ENCODE data around the gene ARL14EPL.

ARL14EPL gene

DNA sequence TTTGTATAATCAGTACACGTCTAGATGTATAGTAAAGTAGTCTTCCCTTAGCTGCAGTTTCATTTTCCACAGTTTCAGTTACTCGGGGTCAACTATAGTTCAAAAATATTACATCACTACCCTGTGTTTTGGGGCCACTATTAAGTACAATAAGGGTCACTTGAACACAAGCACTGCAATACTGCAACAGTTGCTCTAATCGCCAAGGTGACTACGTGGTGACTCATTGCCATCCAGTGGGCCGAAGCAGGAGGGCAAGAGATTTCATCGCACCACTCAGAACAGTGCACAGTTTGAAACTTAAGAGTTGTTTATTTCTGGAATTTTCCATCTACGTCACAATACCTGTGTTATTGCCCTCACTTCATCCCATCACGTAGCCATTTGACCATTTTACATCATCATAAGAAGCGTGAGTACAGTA, at the start of gene ARL14EPL:
TSS of gene ARL14EPL (plus strand) at position 379 of the 424 bp plus-strand sequence. CDS start 18,994 bp downstream, outside the sequence.
- DNase-seq, result peak; percentile 18 to 32
- TF ChIP-seq GATA1 (IDR thresholded peaks at IDR 0.05; ENCODE audit: low read depth, low read length), result no peak
- TF ChIP-seq POLR2A (IDR thresholded peaks at IDR 0.05; ENCODE audit: low read length), result no peak

GRCh38 chr5:115983519-115983918, 48.8 kb upstream of the ARL14EPL start:
- no peak for TF ChIP-seq GATA1 (IDR thresholded peaks at IDR 0.05; ENCODE audit: low read depth, low read length)
- no peak for TF ChIP-seq POLR2A (IDR thresholded peaks at IDR 0.05; ENCODE audit: low read length)
- DNase-seq, result no peak

- no peak for TF ChIP-seq POLR2A (IDR thresholded peaks at IDR 0.05; ENCODE audit: low read length)
- no peak for TF ChIP-seq GATA1 (IDR thresholded peaks at IDR 0.05; ENCODE audit: low read depth, low read length)
- DNase-seq, result no peak
Measured at GRCh38 chr5:115985802-115986757, 46.2 kb upstream of the ARL14EPL start.

GRCh38 chr5:115988002-115988401, 44.3 kb upstream of the ARL14EPL start:
- DNase-seq, result no peak
- TF ChIP-seq GATA1 (IDR thresholded peaks at IDR 0.05; ENCODE audit: low read depth, low read length), result no peak
- no peak for TF ChIP-seq POLR2A (IDR thresholded peaks at IDR 0.05; ENCODE audit: low read length)

GRCh38 chr5:115992848-115993350, 39.4 kb upstream of the ARL14EPL start:
- no peak for DNase-seq
- TF ChIP-seq POLR2A (IDR thresholded peaks at IDR 0.05; ENCODE audit: low read length), result no peak
- no peak for TF ChIP-seq GATA1 (IDR thresholded peaks at IDR 0.05; ENCODE audit: low read depth, low read length)

DNA sequence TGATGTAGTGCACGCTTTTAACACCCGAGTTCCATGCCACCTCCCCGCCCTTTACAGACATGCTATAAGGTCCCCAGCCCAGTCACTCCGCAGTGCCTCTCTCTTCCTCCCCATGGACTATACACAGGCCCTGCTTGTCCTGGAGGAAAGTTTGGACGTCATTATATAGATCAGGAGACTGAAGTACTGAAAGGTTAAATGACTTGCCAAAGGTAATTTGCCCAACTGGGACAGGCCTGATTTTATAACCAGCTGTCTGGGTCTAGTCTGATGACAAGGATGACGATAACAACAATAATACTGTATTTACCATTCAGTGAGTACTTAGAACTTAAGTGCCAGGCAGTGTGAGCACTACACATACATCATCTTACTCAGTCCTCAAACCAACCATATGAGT, 36.9 kb upstream of the ARL14EPL start:
- TF ChIP-seq GATA1 (IDR thresholded peaks at IDR 0.05; ENCODE audit: low read depth, low read length) (no peak), POLR2A (IDR thresholded peaks at IDR 0.05; ENCODE audit: low read length) (no peak)
- DNase-seq, result no peak

GRCh38 chr5:116002116-116002906, 30.0 kb upstream of the ARL14EPL start:
- DNase-seq, result no peak
- TF ChIP-seq GATA1 (IDR thresholded peaks at IDR 0.05; ENCODE audit: low read depth, low read length) (no peak), POLR2A (IDR thresholded peaks at IDR 0.05; ENCODE audit: low read length) (no peak)

- DNase-seq, result no peak
- TF ChIP-seq POLR2A (IDR thresholded peaks at IDR 0.05; ENCODE audit: low read length) (no peak), GATA1 (IDR thresholded peaks at IDR 0.05; ENCODE audit: low read depth, low read length) (no peak)
Measured at GRCh38 chr5:116004248-116004647, 28.0 kb upstream of the ARL14EPL start.

GRCh38 chr5:116009806-116010205, 22.5 kb upstream of the ARL14EPL start:
- TF ChIP-seq POLR2A (IDR thresholded peaks at IDR 0.05; ENCODE audit: low read length), result no peak
- no peak for TF ChIP-seq GATA1 (IDR thresholded peaks at IDR 0.05; ENCODE audit: low read depth, low read length)
- no peak for DNase-seq

- TF ChIP-seq GATA1 (IDR thresholded peaks at IDR 0.05; ENCODE audit: low read depth, low read length) (no peak), POLR2A (IDR thresholded peaks at IDR 0.05; ENCODE audit: low read length) (no peak)
- no peak for DNase-seq
Measured at GRCh38 chr5:116011046-116011445, 21.2 kb upstream of the ARL14EPL start.

DNA sequence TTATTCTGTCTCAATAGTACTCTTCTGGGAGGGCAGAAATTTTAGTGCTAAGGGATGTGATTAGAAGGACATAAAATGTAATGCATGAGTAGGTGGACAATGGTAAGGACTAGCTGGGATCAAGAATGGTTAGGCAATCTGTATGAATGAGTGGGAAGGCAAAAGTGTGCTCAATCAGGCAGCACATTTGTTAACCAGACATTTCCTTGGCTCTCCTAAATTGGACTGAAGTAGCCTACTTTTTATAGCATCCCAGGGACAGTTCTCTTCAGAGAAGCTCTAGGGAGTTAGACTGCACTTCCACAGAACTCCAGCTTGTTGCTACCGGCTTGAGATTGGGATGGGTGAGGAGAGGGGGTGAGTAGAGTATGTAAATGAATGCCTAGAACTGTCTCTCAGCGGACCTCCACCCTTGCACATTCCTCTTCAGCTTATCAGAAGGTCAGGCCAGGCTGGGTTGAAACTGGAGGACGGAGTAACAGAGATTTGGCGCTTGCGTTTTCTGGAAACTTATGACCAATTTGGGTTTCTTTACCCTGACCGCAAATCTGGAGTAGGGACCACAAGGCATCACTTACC, 19.0 kb upstream of the ARL14EPL start:
- TF ChIP-seq POLR2A (IDR thresholded peaks at IDR 0.05; ENCODE audit: low read length) (no peak), GATA1 (IDR thresholded peaks at IDR 0.05; ENCODE audit: low read depth, low read length) (no peak)
- no peak for DNase-seq

DNA sequence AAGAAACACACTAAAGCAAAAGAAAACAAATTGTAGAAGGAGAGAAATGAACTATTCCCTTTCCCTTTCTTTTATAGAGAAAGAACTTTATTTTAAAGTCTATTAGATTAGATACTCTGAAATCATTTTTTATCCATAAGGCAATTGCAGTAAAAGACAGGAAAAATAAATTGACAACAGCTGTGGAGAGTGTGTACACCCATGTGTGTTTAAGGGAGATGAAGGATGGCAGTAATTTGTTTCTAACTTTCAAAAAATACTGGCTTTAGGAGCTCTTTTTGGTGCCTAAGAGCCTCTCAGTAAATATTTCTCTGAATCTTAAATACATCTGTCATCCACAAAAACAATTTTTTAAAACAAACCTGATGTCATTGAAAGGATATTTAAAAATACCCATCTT, 18.3 kb upstream of the ARL14EPL start:
- TF ChIP-seq GATA1 (IDR thresholded peaks at IDR 0.05; ENCODE audit: low read depth, low read length) (no peak), POLR2A (IDR thresholded peaks at IDR 0.05; ENCODE audit: low read length) (no peak)

DNA sequence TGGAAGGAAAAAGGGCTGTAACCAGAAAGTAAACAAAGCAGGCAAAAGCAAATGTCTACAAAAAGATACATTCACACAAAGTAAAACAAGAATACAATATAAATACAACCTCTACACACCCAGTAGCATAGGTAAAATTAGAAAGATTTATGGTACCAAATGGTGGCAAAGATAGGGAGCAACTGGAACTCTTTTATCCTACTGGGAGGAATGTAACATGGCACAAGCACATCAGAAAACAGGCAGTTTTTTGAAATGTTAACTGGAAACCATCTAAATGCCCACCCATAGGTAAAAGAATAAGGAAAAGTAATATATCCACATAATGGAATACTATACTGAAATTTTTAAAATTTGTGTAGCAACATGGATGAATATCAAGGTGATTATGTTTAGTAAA, 8.7 kb upstream of the ARL14EPL start:
- no peak for DNase-seq
- TF ChIP-seq GATA1 (IDR thresholded peaks at IDR 0.05; ENCODE audit: low read depth, low read length) (no peak), POLR2A (IDR thresholded peaks at IDR 0.05; ENCODE audit: low read length) (no peak)

More for the DNA sequence above, 18.3 kb upstream of the ARL14EPL start:
- DNase-seq, result no peak

- TF ChIP-seq POLR2A (IDR thresholded peaks at IDR 0.05; ENCODE audit: low read length) (no peak), GATA1 (IDR thresholded peaks at IDR 0.05; ENCODE audit: low read depth, low read length) (no peak)
- DNase-seq, result no peak
Measured at GRCh38 chr5:116025866-116026265, 6.4 kb upstream of the ARL14EPL start.

Data from erythroblast (primary cell).